A549 treated with CORT108297 at 1 μM for 4 hours (cell line): Measurements from ENCODE around the gene PLCD1. TPM values are rescaled to one million over a fixed set of nuclear protein-coding genes. Genes with fewer than 3 reads are reported as not detected.

Experiments
- total RNA-seq: library from RNA; stranded (reverse); fragments of 200-300 nt; extraction: Qiagen RNA extraction; gene quantifications from 5 replicates; pipeline ENCODE4 v1.2.3, GENCODE V29; 2022

PLCD1 gene
- total RNA-seq: 2.3 to 4.5 TPM (median 3.9 TPM) in 5 replicates

DNA sequence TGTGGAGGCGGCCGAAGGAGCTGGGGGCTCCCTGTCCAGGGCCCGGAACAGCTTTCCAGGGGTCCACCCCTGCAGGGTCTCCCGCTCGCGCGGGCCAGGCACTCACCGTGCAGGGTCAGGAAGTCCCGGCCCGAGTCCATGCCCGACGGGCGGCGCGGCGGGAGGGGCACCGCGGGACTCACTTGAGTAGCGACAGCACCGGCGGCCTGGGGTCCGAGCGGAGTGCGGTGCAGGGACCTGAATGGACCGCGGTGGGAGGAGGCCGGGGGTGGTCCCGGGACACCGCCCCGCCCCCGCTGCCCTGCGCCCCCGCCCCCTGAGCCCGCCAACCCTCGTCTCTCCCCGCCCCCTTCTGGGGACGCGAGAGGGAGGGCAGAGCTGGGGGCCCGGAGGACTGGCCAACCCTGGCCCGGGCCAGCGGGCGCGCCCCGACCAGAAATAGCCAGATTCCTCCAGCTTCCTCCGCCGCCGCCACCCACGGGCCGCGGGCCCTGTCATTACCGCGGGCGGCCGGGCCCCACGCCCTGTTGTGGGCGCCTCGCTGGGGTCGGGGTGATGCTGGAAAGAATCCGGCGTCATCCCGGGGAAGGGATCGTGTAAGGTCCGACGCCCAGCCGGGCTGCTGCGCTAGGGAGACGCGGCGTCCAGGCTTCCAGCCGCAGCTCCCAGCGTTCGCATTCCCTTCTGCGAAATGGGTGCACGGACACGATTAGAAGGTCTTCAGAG is at the start of gene PLCD1:
Gene PLCD1 (minus strand): TSS at position 243 of the 726 bp plus-strand sequence. CDS start 103 bp downstream, at position 140.

DNA sequence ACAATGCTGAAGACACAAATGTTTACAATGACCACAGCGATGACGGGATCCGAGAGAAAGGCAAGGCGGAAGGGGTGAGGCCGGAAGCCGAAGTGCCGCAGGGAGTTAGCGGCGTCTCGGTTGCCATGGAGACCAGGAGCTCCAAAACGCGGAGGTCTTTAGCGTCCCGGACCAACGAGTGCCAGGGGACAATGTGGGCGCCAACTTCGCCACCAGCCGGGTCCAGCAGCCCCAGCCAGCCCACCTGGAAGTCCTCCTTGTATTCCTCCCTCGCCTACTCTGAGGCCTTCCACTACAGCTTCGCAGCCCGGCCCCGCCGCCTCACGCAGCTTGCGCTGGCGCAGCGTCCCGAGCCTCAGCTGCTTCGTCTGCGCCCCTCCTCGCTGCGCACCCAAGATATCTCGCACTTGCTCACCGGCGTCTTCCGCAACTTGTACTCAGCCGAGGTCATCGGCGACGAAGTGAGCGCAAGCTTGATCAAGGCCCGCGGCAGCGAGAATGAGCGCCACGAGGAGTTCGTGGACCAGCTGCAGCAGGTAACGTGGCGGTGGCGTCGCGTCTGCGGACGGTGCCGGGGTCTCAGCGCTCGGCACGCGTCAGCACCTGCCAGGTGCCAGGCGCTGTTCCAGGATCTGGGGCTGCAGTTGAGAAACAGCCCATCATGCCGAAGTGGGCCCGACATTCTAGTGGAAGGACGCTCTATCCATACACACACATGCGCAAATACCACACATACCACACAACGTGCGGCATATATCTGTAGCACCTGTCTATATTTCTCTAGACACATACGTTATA is 9.9 kb upstream of the PLCD1 start, which contains the start of gene DLEC1:
Gene DLEC1 (plus strand): TSS at position 108 of the 798 bp plus-strand sequence. CDS start 18 bp downstream, at position 126.

GRCh38 chr3:37990527-37990926 is 38.9 kb downstream of the PLCD1 start, which contains the start of gene VILL:
VILL (plus strand) TSS chr3:37990786; CDS start chr3:37993673, 2,887 bp downstream.

Other genes with a start within 250 kb of the PLCD1 start
- gene CTDSPL, start 167.8 kb downstream of the PLCD1 start, total RNA-seq: 8.9 to 13.4 TPM (median 11.4 TPM) in 5 replicates
- gene VILL, start 38.9 kb downstream of the PLCD1 start, total RNA-seq: 0.12 to 0.18 TPM (median 0.16 TPM) in 5 replicates
- 0.03 to 0.06 TPM (median 0.05 TPM) in 4 of 5 replicates, not detected in the other for gene DLEC1, start 9.6 kb upstream of the PLCD1 start, total RNA-seq
- 38.5 to 49.4 TPM (median 47.0 TPM) in 5 replicates for gene ACAA1, start 107.5 kb upstream of the PLCD1 start, total RNA-seq
- 24.1 to 26.6 TPM (median 25.7 TPM) in 5 replicates for gene MYD88, start 109.0 kb upstream of the PLCD1 start, total RNA-seq
- 24.7 to 37.4 TPM (median 31.9 TPM) in 5 replicates for gene OXSR1, start 135.9 kb upstream of the PLCD1 start, total RNA-seq
- gene SLC22A13, start 236.2 kb upstream of the PLCD1 start, total RNA-seq: 0.05 to 0.13 TPM (median 0.08 TPM) in 5 replicates